Neural cell (in vitro differentiated cells): Measurements from ENCODE around the gene ZAP70.

ENCODE experiments used
- EP300 ChIP-seq: fragments of 450-650 bp; conservative IDR thresholded peaks from 2 replicates; pipeline ENCODE4 v1.6.1; 2014; ENCODE audit warnings: antibody characterized with exemption, mild to moderate bottlenecking, moderate library complexity; ENCODE audit not compliant: poor library complexity, severe bottlenecking
- EZH2 ChIP-seq: fragments of 200-600, 300-800 bp; shearing (Covaris generic), sonication (generic); IDR thresholded peaks from 2 replicates; pipeline ENCODE4 v1.6.1; 2014; ENCODE audit warnings: antibody characterized with exemption, low read length, borderline replicate concordance, mild to moderate bottlenecking; ENCODE audit not compliant: insufficient read depth, poor library complexity, severe bottlenecking
- RAD21 ChIP-seq: fragments of 450-650 bp; conservative IDR thresholded peaks from 2 replicates; pipeline ENCODE4 v1.6.1; 2014; ENCODE audit warnings: antibody characterized with exemption, mild to moderate bottlenecking, moderate library complexity
- TF ChIP-seq, protein P1 (sequence below): fragments of 450-650 bp; IDR thresholded peaks from 2 replicates; pipeline ENCODE4 v1.5.1; 2014; ENCODE audit warnings: antibody characterized with exemption, mild to moderate bottlenecking, moderate library complexity; ENCODE audit not compliant: poor library complexity, severe bottlenecking
- TF ChIP-seq, protein P2 (sequence below): IDR thresholded peaks from 2 replicates; pipeline ENCODE4 v1.6.1; 2012; ENCODE audit warnings: borderline replicate concordance

DNA sequence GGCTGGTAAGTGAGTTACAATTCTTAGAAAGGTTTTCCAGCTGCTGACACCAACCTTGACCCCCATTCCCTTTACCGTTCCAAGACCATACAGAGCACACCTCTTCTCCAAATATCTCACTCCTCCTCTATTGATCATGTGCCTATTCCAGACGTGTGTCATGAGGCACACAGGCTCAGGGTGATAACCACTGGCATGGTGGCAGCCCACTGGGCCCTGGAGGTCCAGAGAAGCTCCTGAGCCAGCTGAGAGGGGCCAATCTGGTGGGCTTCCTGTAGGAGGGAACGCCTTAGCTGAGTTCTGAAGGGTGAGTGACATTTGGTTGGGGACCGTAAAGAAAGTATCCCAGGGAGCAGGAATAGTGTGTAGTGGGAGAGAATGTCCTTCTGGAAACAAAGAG, 28.3 kb downstream of the ZAP70 start:
- TF ChIP-seq EZH2 (no peak), EP300 (no peak), RAD21 (no peak)
- TF ChIP-seq, protein P1, sequence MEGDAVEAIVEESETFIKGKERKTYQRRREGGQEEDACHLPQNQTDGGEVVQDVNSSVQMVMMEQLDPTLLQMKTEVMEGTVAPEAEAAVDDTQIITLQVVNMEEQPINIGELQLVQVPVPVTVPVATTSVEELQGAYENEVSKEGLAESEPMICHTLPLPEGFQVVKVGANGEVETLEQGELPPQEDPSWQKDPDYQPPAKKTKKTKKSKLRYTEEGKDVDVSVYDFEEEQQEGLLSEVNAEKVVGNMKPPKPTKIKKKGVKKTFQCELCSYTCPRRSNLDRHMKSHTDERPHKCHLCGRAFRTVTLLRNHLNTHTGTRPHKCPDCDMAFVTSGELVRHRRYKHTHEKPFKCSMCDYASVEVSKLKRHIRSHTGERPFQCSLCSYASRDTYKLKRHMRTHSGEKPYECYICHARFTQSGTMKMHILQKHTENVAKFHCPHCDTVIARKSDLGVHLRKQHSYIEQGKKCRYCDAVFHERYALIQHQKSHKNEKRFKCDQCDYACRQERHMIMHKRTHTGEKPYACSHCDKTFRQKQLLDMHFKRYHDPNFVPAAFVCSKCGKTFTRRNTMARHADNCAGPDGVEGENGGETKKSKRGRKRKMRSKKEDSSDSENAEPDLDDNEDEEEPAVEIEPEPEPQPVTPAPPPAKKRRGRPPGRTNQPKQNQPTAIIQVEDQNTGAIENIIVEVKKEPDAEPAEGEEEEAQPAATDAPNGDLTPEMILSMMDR: no peak
- TF ChIP-seq, protein P2, sequence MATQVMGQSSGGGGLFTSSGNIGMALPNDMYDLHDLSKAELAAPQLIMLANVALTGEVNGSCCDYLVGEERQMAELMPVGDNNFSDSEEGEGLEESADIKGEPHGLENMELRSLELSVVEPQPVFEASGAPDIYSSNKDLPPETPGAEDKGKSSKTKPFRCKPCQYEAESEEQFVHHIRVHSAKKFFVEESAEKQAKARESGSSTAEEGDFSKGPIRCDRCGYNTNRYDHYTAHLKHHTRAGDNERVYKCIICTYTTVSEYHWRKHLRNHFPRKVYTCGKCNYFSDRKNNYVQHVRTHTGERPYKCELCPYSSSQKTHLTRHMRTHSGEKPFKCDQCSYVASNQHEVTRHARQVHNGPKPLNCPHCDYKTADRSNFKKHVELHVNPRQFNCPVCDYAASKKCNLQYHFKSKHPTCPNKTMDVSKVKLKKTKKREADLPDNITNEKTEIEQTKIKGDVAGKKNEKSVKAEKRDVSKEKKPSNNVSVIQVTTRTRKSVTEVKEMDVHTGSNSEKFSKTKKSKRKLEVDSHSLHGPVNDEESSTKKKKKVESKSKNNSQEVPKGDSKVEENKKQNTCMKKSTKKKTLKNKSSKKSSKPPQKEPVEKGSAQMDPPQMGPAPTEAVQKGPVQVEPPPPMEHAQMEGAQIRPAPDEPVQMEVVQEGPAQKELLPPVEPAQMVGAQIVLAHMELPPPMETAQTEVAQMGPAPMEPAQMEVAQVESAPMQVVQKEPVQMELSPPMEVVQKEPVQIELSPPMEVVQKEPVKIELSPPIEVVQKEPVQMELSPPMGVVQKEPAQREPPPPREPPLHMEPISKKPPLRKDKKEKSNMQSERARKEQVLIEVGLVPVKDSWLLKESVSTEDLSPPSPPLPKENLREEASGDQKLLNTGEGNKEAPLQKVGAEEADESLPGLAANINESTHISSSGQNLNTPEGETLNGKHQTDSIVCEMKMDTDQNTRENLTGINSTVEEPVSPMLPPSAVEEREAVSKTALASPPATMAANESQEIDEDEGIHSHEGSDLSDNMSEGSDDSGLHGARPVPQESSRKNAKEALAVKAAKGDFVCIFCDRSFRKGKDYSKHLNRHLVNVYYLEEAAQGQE: no peak
